ENCODE measurements around the gene RBMX.
"Not testable (repeated sequence)": the region's sequence is repeated elsewhere in the genome, so short reads cannot be mapped to it uniquely, and the experiment has no call there.

Gene RBMX

DNA sequence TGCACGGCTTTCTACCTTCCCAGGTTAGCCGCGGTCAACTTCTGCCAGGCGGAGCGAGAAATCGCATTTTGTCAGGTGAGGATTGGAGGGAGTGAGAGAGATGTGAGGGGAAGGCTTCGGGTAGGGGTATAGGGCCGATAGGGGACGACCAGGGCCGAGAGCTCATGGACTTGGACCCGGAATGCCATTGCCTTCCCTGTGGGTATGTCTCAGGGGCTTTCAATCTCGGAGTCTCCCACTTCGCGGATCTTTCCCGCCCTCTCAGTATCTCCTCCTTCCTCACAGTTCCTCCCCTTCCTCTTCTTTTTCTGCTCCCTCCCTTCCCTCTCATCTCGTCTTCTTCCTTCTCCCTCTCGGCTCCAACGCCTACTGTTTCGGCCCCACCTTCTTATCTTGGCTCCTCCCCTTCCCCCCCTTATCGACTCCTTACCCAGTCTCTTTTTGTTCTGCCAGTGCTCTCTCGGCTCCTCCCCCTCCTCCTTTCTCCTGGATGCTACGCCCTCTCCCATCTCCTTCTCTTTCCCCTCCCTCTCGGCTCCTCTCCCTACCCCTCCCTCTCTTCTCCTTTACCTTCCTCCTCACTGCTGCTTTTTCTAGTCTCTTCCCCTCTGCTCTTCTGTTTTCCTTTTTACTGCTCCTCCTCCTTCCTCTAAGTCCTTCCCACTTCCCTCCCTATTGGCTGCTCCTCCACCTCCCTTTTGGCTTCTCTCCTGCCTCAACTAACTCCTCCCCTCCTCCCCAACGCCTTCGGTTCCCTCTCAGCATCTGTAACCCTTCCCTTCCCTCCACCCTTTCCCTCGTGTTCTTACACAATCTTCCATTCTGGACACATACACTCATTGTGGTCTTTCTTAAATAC lies 29.4 kb upstream of the RBMX start:
- peak overlapping the region; percentile 56 to 62 for H3K4me3 ChIP-seq (replicated peaks in 1 of 2; ENCODE audit: low read depth in 2 of 2, low read length in 2 of 2)
- peak; percentile 90 to 97 for DNase-seq (ENCODE audit: low read depth in 2 of 2)
- TF ChIP-seq, protein P1, sequence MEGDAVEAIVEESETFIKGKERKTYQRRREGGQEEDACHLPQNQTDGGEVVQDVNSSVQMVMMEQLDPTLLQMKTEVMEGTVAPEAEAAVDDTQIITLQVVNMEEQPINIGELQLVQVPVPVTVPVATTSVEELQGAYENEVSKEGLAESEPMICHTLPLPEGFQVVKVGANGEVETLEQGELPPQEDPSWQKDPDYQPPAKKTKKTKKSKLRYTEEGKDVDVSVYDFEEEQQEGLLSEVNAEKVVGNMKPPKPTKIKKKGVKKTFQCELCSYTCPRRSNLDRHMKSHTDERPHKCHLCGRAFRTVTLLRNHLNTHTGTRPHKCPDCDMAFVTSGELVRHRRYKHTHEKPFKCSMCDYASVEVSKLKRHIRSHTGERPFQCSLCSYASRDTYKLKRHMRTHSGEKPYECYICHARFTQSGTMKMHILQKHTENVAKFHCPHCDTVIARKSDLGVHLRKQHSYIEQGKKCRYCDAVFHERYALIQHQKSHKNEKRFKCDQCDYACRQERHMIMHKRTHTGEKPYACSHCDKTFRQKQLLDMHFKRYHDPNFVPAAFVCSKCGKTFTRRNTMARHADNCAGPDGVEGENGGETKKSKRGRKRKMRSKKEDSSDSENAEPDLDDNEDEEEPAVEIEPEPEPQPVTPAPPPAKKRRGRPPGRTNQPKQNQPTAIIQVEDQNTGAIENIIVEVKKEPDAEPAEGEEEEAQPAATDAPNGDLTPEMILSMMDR (IDR thresholded peaks at IDR 0.05; ENCODE audit: low read depth, low read length): no peak

DNA sequence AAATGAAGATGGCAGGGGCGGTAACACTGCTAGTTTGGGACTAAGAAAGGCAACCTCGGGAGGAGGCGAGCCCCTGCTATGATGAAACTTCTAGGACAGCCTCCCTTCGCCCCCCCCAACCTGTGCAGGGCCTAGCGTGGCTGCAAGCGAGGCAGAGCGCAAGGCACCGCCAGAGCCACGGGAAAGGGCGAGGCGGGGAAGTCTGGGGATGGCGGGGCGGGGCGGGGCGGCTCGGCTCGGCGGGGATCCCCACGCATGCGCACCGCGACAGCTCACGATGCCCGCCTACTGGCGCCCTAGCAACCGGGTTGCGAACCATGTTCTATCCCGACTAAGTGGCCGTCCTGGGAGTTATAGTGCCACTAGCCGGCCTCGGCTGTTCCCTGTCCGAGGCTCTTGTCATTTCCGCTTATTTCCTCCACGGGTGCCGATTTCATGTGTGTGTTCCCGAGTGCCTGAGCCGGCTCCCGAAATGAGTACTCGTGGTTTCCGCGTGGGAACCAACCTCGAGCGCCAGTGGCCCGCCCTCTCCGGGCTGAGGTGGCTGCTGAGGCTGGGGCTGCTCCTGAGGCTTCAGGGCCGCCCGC lies 28.7 kb upstream of the RBMX start:
- TF ChIP-seq, protein P1 (IDR thresholded peaks at IDR 0.05; ENCODE audit: low read depth, low read length): no peak
- peak overlapping the region; percentile 56 to 62 for H3K4me3 ChIP-seq (replicated peaks in 1 of 2; ENCODE audit: low read depth in 2 of 2, low read length in 2 of 2)
- DNase-seq (ENCODE audit: low read depth in 2 of 2): peak; percentile 78 to 83

DNA sequence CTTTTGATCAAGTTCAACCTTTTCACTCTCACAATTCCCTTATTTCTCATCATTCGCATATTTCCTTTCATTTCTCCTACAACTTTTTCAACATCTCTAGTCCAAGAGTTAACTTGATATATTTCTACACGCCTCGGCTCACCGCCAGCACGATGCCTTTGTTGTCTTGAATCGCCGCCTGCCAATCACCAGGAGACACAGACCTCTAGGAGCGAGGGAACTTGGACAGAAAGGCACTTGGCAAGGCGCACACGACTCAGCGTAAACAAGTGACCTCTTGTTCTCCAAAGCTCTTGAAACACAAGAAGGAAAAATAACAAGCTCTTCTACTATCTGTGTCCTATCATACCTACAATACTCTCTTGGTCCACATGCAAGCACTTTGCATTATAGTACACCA lies 27.1 kb upstream of the RBMX start:
- TF ChIP-seq, protein P1 (IDR thresholded peaks at IDR 0.05; ENCODE audit: low read depth, low read length): no peak
- no peak overlapping the region for H3K4me3 ChIP-seq (replicated peaks in 1 of 2; ENCODE audit: low read depth in 2 of 2, low read length in 2 of 2)

DNA sequence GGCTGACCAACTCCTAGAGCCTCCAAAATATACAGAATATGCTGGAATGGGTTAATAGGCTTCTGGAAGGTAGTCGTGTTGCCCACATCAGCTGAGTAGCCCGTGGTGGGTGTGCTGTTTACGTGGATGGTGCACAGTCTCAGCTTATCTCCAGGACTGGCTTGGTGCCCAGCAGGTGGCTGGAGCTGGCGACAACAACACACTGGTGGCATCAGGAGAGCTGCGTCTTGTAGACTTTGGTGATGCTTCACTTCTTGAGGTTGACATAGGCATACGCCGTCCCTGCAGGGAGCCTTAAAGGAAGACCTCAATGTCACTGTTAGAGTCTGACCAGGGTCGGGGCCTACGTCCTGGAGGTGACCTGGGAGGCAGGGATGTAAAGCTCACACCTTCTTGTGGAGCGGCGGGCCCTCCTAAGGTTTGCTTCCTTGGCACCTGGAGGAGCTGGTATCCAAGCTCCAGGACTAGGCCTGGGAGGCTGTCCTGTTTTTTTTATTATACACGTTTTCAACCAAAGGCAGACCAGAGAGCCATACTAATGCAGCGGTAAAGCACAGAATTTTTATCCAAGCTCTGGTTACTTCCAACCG lies 26.5 kb upstream of the RBMX start:
- TF ChIP-seq, protein P1 (IDR thresholded peaks at IDR 0.05; ENCODE audit: low read depth, low read length): no peak
- no peak for DNase-seq (ENCODE audit: low read depth in 2 of 2)
- H3K4me3 ChIP-seq (replicated peaks in 1 of 2; ENCODE audit: low read depth in 2 of 2, low read length in 2 of 2): no peak overlapping the region

More for the DNA sequence above, 27.1 kb upstream of the RBMX start:
- DNase-seq (ENCODE audit: low read depth in 2 of 2): peak in 1 of 2 donors; percentile 14

DNA sequence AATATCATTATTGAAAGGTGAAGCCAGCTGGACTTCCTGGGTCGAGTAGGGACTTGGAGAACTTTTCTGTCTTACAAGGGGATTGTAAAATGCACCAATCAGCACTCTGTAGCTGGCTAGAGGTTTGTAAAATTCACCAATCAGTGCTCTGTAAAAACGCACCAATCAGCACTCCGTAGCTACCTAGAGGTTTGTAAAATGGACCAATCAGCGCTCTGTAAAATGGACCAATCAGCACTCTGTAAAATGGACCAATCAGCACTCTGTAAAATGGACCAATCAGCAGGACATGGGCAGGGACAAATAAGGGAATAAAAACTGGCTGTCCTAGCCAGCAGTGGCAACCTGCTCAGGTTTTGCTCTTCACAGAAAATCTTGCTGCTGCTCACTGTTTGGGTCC lies 23.5 kb upstream of the RBMX start:
- DNase-seq (ENCODE audit: low read depth in 2 of 2); H3K4me3 ChIP-seq (replicated peaks in 1 of 2; ENCODE audit: low read depth in 2 of 2, low read length in 2 of 2): not testable (repeated sequence)

DNA sequence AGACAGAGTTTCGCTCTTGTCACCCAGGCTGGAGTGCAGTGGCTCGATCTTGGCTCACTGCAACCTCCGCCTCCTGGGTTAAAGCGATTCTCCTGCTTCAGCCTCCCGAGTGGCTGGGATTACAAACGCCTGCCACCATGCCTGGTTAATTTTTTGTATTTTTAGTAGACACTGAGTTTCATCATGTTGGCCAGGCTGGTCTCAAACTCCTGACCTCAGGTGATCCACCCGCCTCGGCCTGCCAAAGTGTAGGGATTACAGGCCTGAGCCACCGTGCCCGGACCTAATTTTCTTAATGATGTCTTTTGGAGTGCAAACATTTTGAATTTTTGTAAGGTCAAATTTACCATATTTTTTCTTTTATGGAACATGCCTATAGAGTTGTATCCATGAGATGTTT lies 19.5 kb upstream of the RBMX start:
- H3K4me3 ChIP-seq (replicated peaks in 1 of 2; ENCODE audit: low read depth in 2 of 2, low read length in 2 of 2); DNase-seq (ENCODE audit: low read depth in 2 of 2): not testable (repeated sequence)

DNA sequence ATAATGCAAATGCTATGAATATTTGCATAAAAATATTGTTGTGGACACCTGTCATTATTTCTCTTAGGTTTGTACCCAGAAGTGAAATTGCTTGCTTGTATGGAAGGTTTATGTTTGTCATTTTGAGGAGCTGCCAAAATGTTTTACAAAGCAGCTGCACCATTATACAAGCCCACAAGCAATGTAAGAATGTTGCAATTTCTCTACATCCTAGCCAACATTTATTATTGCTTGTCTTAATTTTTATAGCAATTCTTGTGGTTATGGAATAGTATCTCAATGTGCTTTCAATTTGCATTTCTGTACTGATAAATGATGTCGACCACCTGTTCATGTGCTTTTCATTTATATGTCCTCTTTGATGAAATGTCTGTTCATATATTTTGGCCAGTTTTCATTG lies 18.7 kb upstream of the RBMX start:
- peak; percentile 9 to 61 for DNase-seq (ENCODE audit: low read depth in 2 of 2)
- TF ChIP-seq, protein P1 (IDR thresholded peaks at IDR 0.05; ENCODE audit: low read depth, low read length): no peak
- no peak overlapping the region for H3K4me3 ChIP-seq (replicated peaks in 1 of 2; ENCODE audit: low read depth in 2 of 2, low read length in 2 of 2)

DNA sequence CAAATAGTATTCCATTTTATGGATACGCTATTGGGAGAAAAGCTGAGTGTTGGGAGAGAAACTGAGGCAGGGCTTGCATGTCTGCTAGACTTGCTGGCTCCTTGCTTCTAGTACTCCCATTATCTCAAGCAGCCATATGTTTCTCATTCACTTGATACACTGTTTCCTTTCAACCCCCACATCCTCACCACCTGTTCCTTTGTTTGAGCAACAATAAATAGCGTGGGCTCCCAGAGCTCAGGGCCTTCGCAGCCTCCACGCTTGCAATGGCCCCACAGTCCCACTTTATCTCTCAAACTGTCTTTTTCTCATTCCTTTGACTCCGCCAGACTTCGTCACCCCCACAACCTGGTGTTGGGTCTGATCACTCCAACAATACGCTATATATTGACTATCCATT lies 18.2 kb upstream of the RBMX start:
- not testable (repeated sequence) for DNase-seq (ENCODE audit: low read depth in 2 of 2); H3K4me3 ChIP-seq (replicated peaks in 1 of 2; ENCODE audit: low read depth in 2 of 2, low read length in 2 of 2)

All from cardiac fibroblast (primary cell).